C4-2B (cell line): ENCODE results near the gene ST6GALNAC2.
"Not testable (repeated sequence)": the region's sequence is repeated elsewhere in the genome, so short reads cannot be mapped to it uniquely, and the experiment has no call there.

ENCODE experiments used
- H3K27ac ChIP-seq: fragments of 450-650 bp; 2 replicates; pipeline ENCODE4 v1.5.1; 2017
- ZFX ChIP-seq: fragments of 450-650 bp; IDR thresholded peaks from 2 replicates; pipeline ENCODE4 v1.6.1; 2017
- TF ChIP-seq, protein P1 (sequence below): fragments of 450-650 bp; conservative IDR thresholded peaks from 2 replicates; pipeline ENCODE4 v1.5.1; 2017; ENCODE audit warnings: mild to moderate bottlenecking

Gene ST6GALNAC2

DNA sequence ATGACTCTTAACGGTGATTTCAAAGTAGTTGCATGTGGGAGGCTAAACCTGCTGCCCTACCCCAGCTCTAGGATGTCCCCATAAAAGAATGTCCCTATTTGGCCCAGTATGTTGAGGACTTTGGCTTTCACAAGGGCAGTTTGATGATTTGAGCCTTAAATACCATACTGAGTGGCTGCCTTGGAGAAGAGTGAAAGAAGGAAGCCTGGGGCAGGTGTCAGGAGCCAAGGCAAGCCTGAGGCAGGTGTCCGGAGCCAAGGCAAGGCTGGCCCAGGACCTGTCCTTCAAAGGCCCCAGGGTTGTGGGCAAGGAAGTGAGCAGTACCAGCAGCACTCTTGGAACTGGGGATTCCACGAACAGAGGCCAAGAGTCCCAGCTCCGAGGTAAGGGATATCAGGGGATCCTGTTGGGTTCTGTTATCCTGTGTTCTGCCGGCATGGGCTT, 18.6 kb downstream of the ST6GALNAC2 start:
- no peak overlapping the region for H3K27ac ChIP-seq
- no peak for TF ChIP-seq ZFX
- TF ChIP-seq, protein P1, sequence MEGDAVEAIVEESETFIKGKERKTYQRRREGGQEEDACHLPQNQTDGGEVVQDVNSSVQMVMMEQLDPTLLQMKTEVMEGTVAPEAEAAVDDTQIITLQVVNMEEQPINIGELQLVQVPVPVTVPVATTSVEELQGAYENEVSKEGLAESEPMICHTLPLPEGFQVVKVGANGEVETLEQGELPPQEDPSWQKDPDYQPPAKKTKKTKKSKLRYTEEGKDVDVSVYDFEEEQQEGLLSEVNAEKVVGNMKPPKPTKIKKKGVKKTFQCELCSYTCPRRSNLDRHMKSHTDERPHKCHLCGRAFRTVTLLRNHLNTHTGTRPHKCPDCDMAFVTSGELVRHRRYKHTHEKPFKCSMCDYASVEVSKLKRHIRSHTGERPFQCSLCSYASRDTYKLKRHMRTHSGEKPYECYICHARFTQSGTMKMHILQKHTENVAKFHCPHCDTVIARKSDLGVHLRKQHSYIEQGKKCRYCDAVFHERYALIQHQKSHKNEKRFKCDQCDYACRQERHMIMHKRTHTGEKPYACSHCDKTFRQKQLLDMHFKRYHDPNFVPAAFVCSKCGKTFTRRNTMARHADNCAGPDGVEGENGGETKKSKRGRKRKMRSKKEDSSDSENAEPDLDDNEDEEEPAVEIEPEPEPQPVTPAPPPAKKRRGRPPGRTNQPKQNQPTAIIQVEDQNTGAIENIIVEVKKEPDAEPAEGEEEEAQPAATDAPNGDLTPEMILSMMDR = no peak

DNA sequence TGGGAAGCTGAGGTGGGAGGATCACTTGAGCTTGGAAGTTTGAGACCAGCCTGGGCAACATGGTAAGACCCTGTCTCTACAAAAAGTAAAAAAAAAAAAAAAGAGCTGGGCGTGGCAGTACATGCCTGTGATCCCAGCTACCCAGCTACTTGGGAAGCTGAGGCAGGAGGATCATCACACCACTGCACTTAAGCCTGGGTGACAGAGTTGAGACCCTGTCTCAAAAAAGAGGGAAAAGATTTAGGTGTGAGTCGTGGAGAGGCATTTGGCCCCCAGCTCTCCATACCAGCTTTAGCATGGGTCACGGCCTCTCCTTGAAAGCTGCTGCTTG, 19.1 kb downstream of the ST6GALNAC2 start:
- H3K27ac ChIP-seq = no peak overlapping the region
- no peak for TF ChIP-seq ZFX
- TF ChIP-seq, protein P1 = no peak

DNA sequence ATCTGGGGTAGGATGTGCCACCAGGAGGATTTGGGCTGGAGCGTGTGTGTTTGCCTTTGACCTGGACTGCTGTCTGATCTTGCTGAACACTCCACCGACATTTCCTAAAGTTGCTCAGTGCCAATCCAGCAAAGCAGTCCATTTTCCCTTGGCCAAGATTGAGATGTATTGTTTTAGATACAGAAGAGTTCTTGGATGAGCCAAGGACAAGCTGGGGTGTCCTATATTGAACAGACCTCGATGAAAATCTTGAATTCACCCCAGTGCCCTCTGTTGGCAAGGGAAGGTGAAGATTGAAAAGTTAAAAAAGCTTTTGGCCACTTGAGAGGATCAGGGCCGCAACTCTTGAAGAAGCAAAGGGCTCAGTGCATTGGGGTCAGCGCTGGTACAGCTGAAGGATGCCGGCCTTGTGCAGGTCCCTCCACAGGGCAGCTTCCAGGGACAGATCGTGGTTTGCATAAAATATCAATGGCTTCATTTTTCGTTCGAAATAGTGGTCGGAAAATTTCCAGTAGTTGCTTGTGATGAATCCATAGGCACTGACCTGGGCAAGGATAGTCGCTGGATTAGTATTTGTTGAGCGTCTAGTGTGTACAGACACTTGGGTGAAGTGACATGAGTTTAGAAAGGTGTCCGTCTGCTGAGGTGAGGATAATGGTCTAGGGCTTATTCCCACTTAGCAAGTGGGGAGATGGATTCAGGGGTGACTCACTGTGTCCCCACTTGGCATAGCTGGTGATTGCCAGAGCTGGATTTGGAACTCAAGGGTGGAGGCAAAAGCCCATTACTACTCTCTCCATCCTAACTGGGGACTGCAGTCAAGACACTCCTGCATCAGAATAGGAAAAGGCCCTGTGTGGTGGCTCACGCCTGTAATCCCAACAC, 19.7 kb downstream of the ST6GALNAC2 start:
- no peak overlapping the region for H3K27ac ChIP-seq
- TF ChIP-seq, protein P1 = no peak
- TF ChIP-seq ZFX = no peak

DNA sequence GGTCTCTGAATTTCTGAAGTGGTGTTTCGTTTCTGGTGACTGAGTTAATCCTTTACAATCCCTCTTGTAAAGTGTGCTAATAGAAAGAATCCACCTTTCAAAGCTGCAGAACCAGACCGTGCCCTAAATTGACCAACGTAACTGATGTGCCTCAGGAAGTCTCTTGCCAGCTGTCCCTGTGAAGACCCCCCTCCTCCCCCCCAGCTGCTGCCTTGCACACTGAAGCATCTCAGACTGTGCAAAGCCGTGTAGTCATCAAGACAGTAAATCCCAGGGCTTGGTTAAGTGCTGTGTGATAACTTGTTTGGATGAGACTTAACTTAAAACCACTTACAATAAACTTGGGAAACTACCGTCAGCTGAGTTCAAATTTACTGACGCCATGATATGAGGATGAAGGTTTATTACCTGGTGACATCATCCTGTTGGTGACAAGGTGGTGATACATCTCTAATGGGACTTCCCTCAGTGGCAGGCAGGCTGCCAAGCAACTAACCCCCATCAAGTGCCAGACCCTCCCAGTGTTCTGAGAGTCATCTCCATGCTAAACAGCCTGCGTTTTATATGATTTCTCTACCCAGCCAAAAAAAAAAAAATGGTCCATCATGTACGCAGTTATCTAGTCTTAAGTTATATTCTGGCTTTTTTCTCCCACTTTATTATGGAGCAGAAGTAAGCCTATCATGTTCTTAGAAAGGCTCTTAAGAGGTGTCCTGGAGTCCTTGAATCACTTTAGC, 20.5 kb downstream of the ST6GALNAC2 start:
- not testable (repeated sequence) for H3K27ac ChIP-seq

DNA sequence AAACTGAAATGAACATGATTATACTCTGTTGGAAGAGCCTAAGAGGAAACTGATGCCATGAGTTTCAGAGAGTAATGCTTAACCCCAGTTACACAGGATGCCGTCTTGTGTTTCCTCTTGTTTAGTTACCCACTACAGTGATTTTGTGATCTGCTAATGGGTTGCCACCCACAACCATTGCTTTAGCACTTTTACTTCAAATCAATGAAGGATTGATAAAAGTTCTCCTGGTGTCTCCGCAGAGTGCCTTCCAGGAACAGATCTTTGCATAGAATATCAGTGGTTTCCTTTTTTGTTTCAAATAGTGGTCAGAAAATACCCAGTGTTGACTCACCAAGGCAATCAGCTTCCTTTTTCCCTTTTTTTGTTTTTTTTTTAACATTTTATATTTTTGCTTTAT, 22.3 kb downstream of the ST6GALNAC2 start:
- H3K27ac ChIP-seq = not testable (repeated sequence)

DNA sequence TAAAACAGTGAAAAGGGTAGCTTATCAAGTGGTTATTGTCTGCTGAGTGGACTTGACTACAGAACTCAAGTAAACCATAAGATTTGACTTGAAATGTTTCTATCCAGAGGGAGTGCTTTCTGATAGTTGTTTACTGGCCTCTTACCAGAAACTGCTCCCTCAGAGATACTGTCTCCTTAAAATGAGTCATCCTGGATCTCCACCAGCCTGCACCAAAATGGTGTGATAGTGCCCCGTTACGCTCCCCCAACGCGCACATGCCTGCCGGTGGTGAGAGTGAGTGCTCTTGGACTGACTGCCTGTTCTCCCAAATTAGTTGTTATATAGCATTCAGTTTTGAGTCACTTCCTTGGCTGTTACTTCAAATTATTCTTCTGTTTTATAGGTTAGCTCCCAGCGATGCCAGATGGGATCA, 22.9 kb downstream of the ST6GALNAC2 start:
- H3K27ac ChIP-seq = no peak overlapping the region
- TF ChIP-seq, protein P1 = no peak
- no peak for TF ChIP-seq ZFX

DNA sequence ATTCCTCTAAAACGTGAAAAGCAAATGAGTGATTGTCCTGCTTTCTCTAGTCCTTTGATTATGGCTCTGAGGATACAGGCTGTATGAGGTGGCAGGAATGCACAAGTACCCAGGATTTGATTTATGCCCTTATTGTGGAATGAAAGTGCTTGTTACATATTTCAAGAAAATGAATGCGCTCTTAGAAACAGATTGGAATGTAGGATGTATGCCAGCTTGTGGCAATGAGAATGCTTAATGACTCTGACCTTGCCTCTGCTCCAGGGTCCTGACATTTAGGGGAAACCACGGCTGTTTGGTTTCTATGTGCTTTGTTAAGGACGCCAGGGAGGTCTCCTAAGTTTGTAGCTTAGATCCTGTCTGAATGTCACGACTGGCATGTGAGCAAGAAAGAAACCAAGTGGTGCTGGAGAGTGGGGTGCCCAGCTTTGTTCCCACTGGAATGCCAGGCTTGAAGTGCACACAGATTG, 23.8 kb downstream of the ST6GALNAC2 start:
- TF ChIP-seq, protein P1 = no peak
- no peak overlapping the region for H3K27ac ChIP-seq

DNA sequence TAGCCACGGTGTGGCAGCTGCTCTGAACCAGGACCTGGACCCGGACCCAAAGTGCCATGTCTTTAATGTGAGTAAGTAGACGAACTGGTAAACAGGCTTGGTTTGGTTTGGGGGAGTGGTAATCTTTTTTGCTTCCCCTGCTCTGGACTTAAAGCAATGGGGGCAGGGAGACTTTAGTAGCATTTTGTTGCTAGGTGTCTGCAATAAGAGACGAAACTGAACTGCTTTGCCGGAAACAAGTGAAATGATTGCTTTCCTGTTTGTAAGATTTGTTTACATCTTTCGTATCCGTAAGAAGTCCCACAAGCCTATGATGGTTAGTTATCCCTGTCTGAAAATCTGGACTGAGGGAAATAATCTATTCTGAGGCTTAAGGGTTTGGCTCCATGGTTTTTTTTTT, 24.3 kb downstream of the ST6GALNAC2 start:
- TF ChIP-seq, protein P1 = no peak
- no peak for TF ChIP-seq ZFX
- no peak overlapping the region; the same call in 1 of the 2 replicates for H3K27ac ChIP-seq
